CD8-positive, alpha-beta memory T cell (primary cell): Measurements from ENCODE around the gene CYFIP2. TPM values are rescaled to one million over a fixed set of nuclear protein-coding genes. Genes with fewer than 3 reads are reported as not detected.
"Not testable (repeated sequence)": the region's sequence is repeated elsewhere in the genome, so short reads cannot be mapped to it uniquely, and the experiment has no call there.

Experiments used
- CTCF ChIA-PET: fragments of 350-600 bp; sonication (Branson Sonifier 250); formaldehyde crosslinking; loops from one replicate; lab custom pipeline; 2021; ENCODE audit warnings: antibody characterized with exemption; lab: Charles Lee
- POLR2A ChIA-PET: fragments of 350-600 bp; sonication (Branson Sonifier 250); formaldehyde crosslinking; loops from one replicate; lab custom pipeline; 2021; ENCODE audit warnings: antibody characterized with exemption; lab: Charles Lee
- DNase-seq, 5 donors: peaks; one replicate each; pipeline versions ENCODE4 v3.0.0 to v3.0.0-alpha.2; 2020 to 2022; ENCODE audit warnings: mixed read lengths in 1 of 5
- H3K27ac ChIP-seq: one replicate; pipeline ENCODE4 v1.7.0; 2013; ENCODE audit warnings: low read depth, mild to moderate bottlenecking, low read length, moderate library complexity
- H3K27me3 ChIP-seq: 2 replicates; pipeline ENCODE4 v1.7.0; 2013; ENCODE audit warnings: low read length, mild to moderate bottlenecking; ENCODE audit not compliant: insufficient read depth, poor library complexity, severe bottlenecking
- H3K36me3 ChIP-seq: 2 replicates; pipeline ENCODE4 v1.7.0; 2013; ENCODE audit warnings: mild to moderate bottlenecking, low read length, moderate library complexity; ENCODE audit not compliant: insufficient read depth
- H3K4me1 ChIP-seq: 2 replicates; pipeline ENCODE4 v1.7.0; 2013; ENCODE audit warnings: mild to moderate bottlenecking, low read length, moderate library complexity; ENCODE audit not compliant: insufficient read depth
- H3K4me3 ChIP-seq: 2 replicates; pipeline ENCODE4 v1.7.0; 2013; ENCODE audit warnings: mild to moderate bottlenecking, low read length
- H3K9me3 ChIP-seq: 2 replicates; pipeline ENCODE4 v1.7.0; 2013; ENCODE audit warnings: mild to moderate bottlenecking, low read length
- H3K27ac Mint-ChIP-seq, 8 donors: one replicate each; pipeline ENCODE4 v1.8.0; 2020 to 2021; ENCODE audit warnings: mixed read lengths in 8 of 8, mild to moderate bottlenecking in 6 of 8, inconsistent platforms in 3 of 8, moderate library complexity in 3 of 8
- H3K27me3 Mint-ChIP-seq, 2 donors: one replicate each; pipeline ENCODE4 v1.8.0; 2020 to 2021; ENCODE audit warnings: mixed read lengths in 2 of 2, mild to moderate bottlenecking in 1 of 2, moderate library complexity in 1 of 2
- H3K36me3 Mint-ChIP-seq, 3 donors: one replicate each; pipeline ENCODE4 v1.8.0; 2020 to 2021; ENCODE audit warnings: mixed read lengths in 3 of 3, inconsistent platforms in 1 of 3, mild to moderate bottlenecking in 1 of 3
- H3K4me1 Mint-ChIP-seq, 3 donors: one replicate each; pipeline ENCODE4 v1.8.0; 2020 to 2021; ENCODE audit warnings: mixed read lengths in 3 of 3, inconsistent platforms in 1 of 3, mild to moderate bottlenecking in 1 of 3
- H3K4me3 Mint-ChIP-seq, 7 donors: one replicate each; pipeline ENCODE4 v1.8.0; 2020 to 2021; ENCODE audit warnings: mixed read lengths in 7 of 7, mild to moderate bottlenecking in 6 of 7, moderate library complexity in 4 of 7, inconsistent platforms in 2 of 7
- H3K9me3 Mint-ChIP-seq, 5 donors: one replicate each; pipeline ENCODE4 v1.8.0; 2020 to 2022; ENCODE audit warnings: mixed read lengths in 5 of 5, mild to moderate bottlenecking in 3 of 5, moderate library complexity in 2 of 5, inconsistent platforms in 1 of 5
- polyA plus RNA-seq: library from polyadenylated mRNA; unstranded; fragments of 300-500 nt; fragmentation: Illumina TruSeq; gene quantifications from one replicate; pipeline ENCODE4 v1.2.3, GENCODE V29; 2021
- total RNA-seq, 2 experiments: library from RNA; stranded (reverse); gene quantifications; one replicate each; pipeline ENCODE4 v1.2.3, GENCODE V29; 2021

CYFIP2 gene
- total and polyA plus RNA-seq, 3 experiments from 2014 or later: 239 to 534 (median 259) TPM

GRCh38 chr5:157398305-157398704 is 132.4 kb downstream of the CYFIP2 start:
- H3K27ac Mint-ChIP-seq: peak overlapping the region in 1 of 8 donors; percentile 10
- no peaks in the 10 kb centered on the region for H3K9me3 ChIP-seq
- no peaks in the 10 kb centered on the region for H3K4me1 Mint-ChIP-seq
- peaks cover 4 to 9% (median 8%) of the 10 kb centered on the region in 5 donors for H3K9me3 Mint-ChIP-seq
- no peaks in the 10 kb centered on the region for H3K27me3 ChIP-seq
- H3K4me3 ChIP-seq: no peak overlapping the region
- peaks cover 7 to 11% (median 8%) of the 10 kb centered on the region in 3 donors for H3K36me3 Mint-ChIP-seq
- no peaks in the 10 kb centered on the region for H3K36me3 ChIP-seq
- no peaks in the 10 kb centered on the region for H3K4me1 ChIP-seq
- peaks cover 12% of the 10 kb centered on the region in 2 donors for H3K27me3 Mint-ChIP-seq
- no peak overlapping the region for H3K4me3 Mint-ChIP-seq
- ChIA-PET POLR2A (no interaction called here), CTCF (no interaction called here)
- no peak overlapping the region for H3K27ac ChIP-seq
- DNase-seq: no peak

- no peaks in the 10 kb centered on the region for H3K4me1 ChIP-seq
- Mint-ChIP-seq H3K27ac (no peak overlapping the region), H3K36me3 (peaks cover 0 to 27% (median 7%) of the 10 kb centered on the region in 3 donors), H3K4me3 (no peak overlapping the region), H3K27me3 (peaks cover 17 to 28% of the 10 kb centered on the region in 2 donors), H3K9me3 (peaks cover 4 to 23% (median 21%) of the 10 kb centered on the region in 5 donors), H3K4me1 (no peaks in the 10 kb centered on the region)
- ChIA-PET POLR2A (no interaction called here), CTCF (no interaction called here)
- no peaks in the 10 kb centered on the region for H3K36me3 ChIP-seq
- DNase-seq: no peak
- H3K27me3 ChIP-seq: no peaks in the 10 kb centered on the region
- H3K9me3 ChIP-seq: no peaks in the 10 kb centered on the region
- H3K27ac ChIP-seq: no peak overlapping the region
- H3K4me3 ChIP-seq: no peak overlapping the region
These were observed 135.0 kb downstream of the CYFIP2 start for GRCh38 chr5:157400741-157401495.

- Mint-ChIP-seq H3K4me1 (no peaks in the 10 kb centered on the region), H3K4me3 (no peak overlapping the region), H3K9me3 (peaks cover 0 to 10% (median 4%) of the 10 kb centered on the region in 5 donors), H3K27ac (no peak overlapping the region), H3K36me3 (peaks cover 0 to 20% (median 0%) of the 10 kb centered on the region in 3 donors), H3K27me3 (peaks cover 7 to 14% of the 10 kb centered on the region in 2 donors)
- H3K36me3 ChIP-seq: no peaks in the 10 kb centered on the region
- H3K27me3 ChIP-seq: no peaks in the 10 kb centered on the region
- no peak overlapping the region for H3K4me3 ChIP-seq
- H3K9me3 ChIP-seq: no peaks in the 10 kb centered on the region
- ChIA-PET POLR2A (no interaction called here), CTCF (no interaction called here)
- DNase-seq: no peak
- H3K4me1 ChIP-seq: no peaks in the 10 kb centered on the region
- H3K27ac ChIP-seq: no peak overlapping the region
These were observed 149.9 kb downstream of the CYFIP2 start for GRCh38 chr5:157415838-157416237.

GRCh38 chr5:157419521-157419920 is 153.6 kb downstream of the CYFIP2 start:
- H3K36me3 Mint-ChIP-seq, DNase-seq, H3K4me1 ChIP-seq, H3K9me3 ChIP-seq, H3K4me3 Mint-ChIP-seq, H3K27ac ChIP-seq, H3K27me3 ChIP-seq, H3K4me1 Mint-ChIP-seq, H3K27ac Mint-ChIP-seq, CTCF ChIA-PET, H3K4me3 ChIP-seq, POLR2A ChIA-PET, H3K36me3 ChIP-seq: not testable (repeated sequence)
- peaks cover 9 to 10% of the 10 kb centered on the region in 2 donors for H3K27me3 Mint-ChIP-seq
- peaks cover 0 to 12% (median 5%) of the 10 kb centered on the region in 5 donors for H3K9me3 Mint-ChIP-seq

- DNase-seq, H3K36me3 Mint-ChIP-seq, H3K4me1 Mint-ChIP-seq, H3K4me3 Mint-ChIP-seq, H3K36me3 ChIP-seq, POLR2A ChIA-PET, H3K9me3 ChIP-seq, H3K27ac ChIP-seq, H3K4me1 ChIP-seq, H3K9me3 Mint-ChIP-seq, H3K4me3 ChIP-seq, H3K27me3 Mint-ChIP-seq, H3K27ac Mint-ChIP-seq, H3K27me3 ChIP-seq: not testable (repeated sequence)
- CTCF ChIA-PET: interaction anchor here (5.1 kb wide), 1 partner anchor 313 kb away, joined by 36 read pairs; the partner anchor contains the start of gene LSM11
These were observed 164.0 kb downstream of the CYFIP2 start for GRCh38 chr5:157429920-157430319.

- peaks cover 0 to 3% (median 0%) of the 10 kb centered on the region in 3 donors for H3K36me3 Mint-ChIP-seq
These were observed 165.7 kb downstream of the CYFIP2 start for GRCh38 chr5:157431544-157432200.

GRCh38 chr5:157434096-157434495 is 168.2 kb downstream of the CYFIP2 start:
- no peaks in the 10 kb centered on the region for H3K9me3 ChIP-seq
- Mint-ChIP-seq H3K27ac (no peak overlapping the region), H3K27me3 (peaks cover 5 to 6% of the 10 kb centered on the region in 2 donors), H3K4me3 (no peak overlapping the region), H3K9me3 (no peaks in the 10 kb centered on the region), H3K36me3 (peaks cover 0 to 3% (median 0%) of the 10 kb centered on the region in 3 donors), H3K4me1 (peaks cover 5 to 8% (median 7%) of the 10 kb centered on the region in 3 donors)
- no peak overlapping the region for H3K4me3 ChIP-seq
- no peak overlapping the region for H3K27ac ChIP-seq
- no peaks in the 10 kb centered on the region for H3K4me1 ChIP-seq
- H3K36me3 ChIP-seq: no peaks in the 10 kb centered on the region
- H3K27me3 ChIP-seq: no peaks in the 10 kb centered on the region
- CTCF ChIA-PET: interaction anchor here (0.7 to 5.1 kb wide), 3 partner anchors 16 to 309 kb away, joined by 3 to 36 read pairs (median 26); partner anchors contain the start of gene LSM11
- POLR2A ChIA-PET: no interaction called here
- DNase-seq: no peak

More at GRCh38 chr5:157431544-157432200, 165.7 kb downstream of the CYFIP2 start:
- H3K4me3 Mint-ChIP-seq: no peak overlapping the region
- H3K36me3 ChIP-seq: no peaks in the 10 kb centered on the region
- H3K4me3 ChIP-seq: no peak overlapping the region
- H3K9me3 Mint-ChIP-seq: no peaks in the 10 kb centered on the region
- H3K27ac Mint-ChIP-seq: peak overlapping the region in 2 of 8 donors; percentile 15 to 47
- H3K27me3 Mint-ChIP-seq: peaks cover 5 to 6% of the 10 kb centered on the region in 2 donors
- no peaks in the 10 kb centered on the region for H3K27me3 ChIP-seq
- ChIA-PET POLR2A (interaction anchor here (0.8 kb wide), 1 partner anchor 10 kb away, joined by 3 read pairs; no protein-coding TSS in a partner anchor), CTCF (interaction anchor here (0.5 to 5.1 kb wide), 17 partner anchors 10 to 316 kb away, joined by 3 to 36 read pairs (median 3); partner anchors contain the start of genes LSM11 and SOX30)
- no peaks in the 10 kb centered on the region for H3K9me3 ChIP-seq
- peak in 3 of 5 donors; percentile 5 to 37 (median 21) for DNase-seq
- H3K4me1 ChIP-seq: no peaks in the 10 kb centered on the region
- no peak overlapping the region for H3K27ac ChIP-seq
- H3K4me1 Mint-ChIP-seq: peaks cover 5 to 8% (median 7%) of the 10 kb centered on the region in 3 donors
